Epithelial cell of esophagus (primary cell): Measurements from ENCODE around the gene MRPL36.

Experiments used
- DNase-seq: peaks from one replicate; pipeline ENCODE4 v3.0.0; 2010; ENCODE audit warnings: low read depth
- H3K4me3 ChIP-seq: 2 replicates; pipeline ENCODE4 v1.5.1; 2011; ENCODE audit warnings: mild to moderate bottlenecking, low read length, control low read depth
- CTCF ChIP-seq: IDR thresholded peaks from 2 replicates; pipeline ENCODE4 v1.5.1; 2011; ENCODE audit warnings: low read depth, mild to moderate bottlenecking, low read length, control low read depth, inconsistent platforms; ENCODE audit not compliant: insufficient read depth; ENCODE audit errors: missing control alignments

Gene MRPL36

GRCh38 chr5:1797855-1798254 is 1.8 kb downstream of the MRPL36 start:
- DNase-seq: no peak
- no peak overlapping the region for H3K4me3 ChIP-seq
- TF ChIP-seq CTCF: no peak

GRCh38 chr5:1797103-1797800 is 2.4 kb downstream of the MRPL36 start:
- no peak for DNase-seq
- H3K4me3 ChIP-seq: no peak overlapping the region
- TF ChIP-seq CTCF: no peak

GRCh38 chr5:1796371-1797102 is 3.1 kb downstream of the MRPL36 start:
- no peak for DNase-seq
- no peak for TF ChIP-seq CTCF
- H3K4me3 ChIP-seq: no peak overlapping the region

GRCh38 chr5:1795931-1796330 is 3.7 kb downstream of the MRPL36 start:
- H3K4me3 ChIP-seq: no peak overlapping the region
- TF ChIP-seq CTCF: no peak
- no peak for DNase-seq

GRCh38 chr5:1795506-1795905 is 4.1 kb downstream of the MRPL36 start:
- TF ChIP-seq CTCF: no peak
- no peak for DNase-seq
- H3K4me3 ChIP-seq: no peak overlapping the region

- no peak for TF ChIP-seq CTCF
- no peak overlapping the region for H3K4me3 ChIP-seq
- DNase-seq: no peak
Observed at GRCh38 chr5:1794901-1795290, 4.7 kb downstream of the MRPL36 start.
